DND-41 (cell line): ENCODE measurements around the gene CD300A.

Experiments used
- ATAC-seq: fragments of 200-7000 bp; cut with Tn5 transposase; 3 replicates; pipeline ENCODE4 v1.9.1; 2021; ENCODE audit warnings: low read depth; ENCODE audit not compliant: insufficient read depth
- DNase-seq: peaks from one replicate; pipeline ENCODE4 v3.0.0-alpha.2; 2020
- H2AFZ ChIP-seq: 2 replicates; pipeline ENCODE4 v1.6.0; 2012; ENCODE audit warnings: low read depth, low read length
- H3K27ac ChIP-seq: 2 replicates; pipeline ENCODE4 v1.5.1; 2012; ENCODE audit warnings: low read length, inconsistent platforms
- H3K27me3 ChIP-seq: fragments of 200-600 bp; sonication (generic); 2 replicates; pipeline ENCODE4 v1.6.0; 2012; ENCODE audit warnings: low read length, mild to moderate bottlenecking, inconsistent platforms; ENCODE audit not compliant: insufficient read depth, poor library complexity
- H3K36me3 ChIP-seq: 2 replicates; pipeline ENCODE4 v1.5.1; 2012; ENCODE audit warnings: low read length, inconsistent platforms; ENCODE audit not compliant: insufficient read depth
- H3K4me1 ChIP-seq: 2 replicates; pipeline ENCODE4 v1.5.1; 2012; ENCODE audit warnings: mild to moderate bottlenecking, low read length; ENCODE audit not compliant: insufficient read depth
- H3K4me2 ChIP-seq: 2 replicates; pipeline ENCODE4 v1.6.0; 2012; ENCODE audit warnings: mild to moderate bottlenecking, moderate library complexity, low read length, inconsistent platforms; ENCODE audit not compliant: insufficient read depth
- H3K4me3 ChIP-seq, 2 experiments: fragments of 200-600 bp in 1 of 2; shearing (Covaris generic) in 1 of 2; 2 replicates each; pipeline ENCODE4 v1.5.1; 2012 to 2016; ENCODE audit warnings: inconsistent platforms in 2 of 2, low read length in 2 of 2, mild to moderate bottlenecking in 2 of 2, low read depth in 1 of 2, moderate library complexity in 1 of 2
- H3K79me2 ChIP-seq: 2 replicates; pipeline ENCODE4 v1.6.0; 2012; ENCODE audit warnings: low read length, inconsistent platforms; ENCODE audit not compliant: insufficient read depth
- H3K9ac ChIP-seq: 2 replicates; pipeline ENCODE4 v1.6.0; 2012; ENCODE audit warnings: low read depth, mild to moderate bottlenecking, inconsistent platforms, low read length, moderate library complexity
- H3K9me3 ChIP-seq: 2 replicates; pipeline ENCODE4 v1.5.1; 2012; ENCODE audit warnings: low read length, moderate library complexity, mild to moderate bottlenecking, inconsistent platforms; ENCODE audit not compliant: insufficient read depth, severe bottlenecking
- H4K20me1 ChIP-seq: 2 replicates; pipeline ENCODE4 v1.6.0; 2012; ENCODE audit warnings: low read length; ENCODE audit not compliant: insufficient read depth
- CTCF ChIP-seq: IDR thresholded peaks from 2 replicates; pipeline ENCODE4 v1.5.1; 2012; ENCODE audit warnings: borderline replicate concordance, low read length, moderate library complexity, mild to moderate bottlenecking; ENCODE audit not compliant: poor library complexity, severe bottlenecking; ENCODE audit errors: extremely low read depth
- EZH2 ChIP-seq: IDR thresholded peaks from 3 replicates; pipeline ENCODE4 v1.6.1; 2012; ENCODE audit warnings: borderline replicate concordance, low read depth, mild to moderate bottlenecking, moderate library complexity, low read length, inconsistent platforms; ENCODE audit not compliant: severe bottlenecking

CD300A gene

GRCh38 chr17:74449773-74450172, 16.7 kb upstream of the CD300A start:
- no peak for TF ChIP-seq EZH2
- no peak for ATAC-seq

DNA sequence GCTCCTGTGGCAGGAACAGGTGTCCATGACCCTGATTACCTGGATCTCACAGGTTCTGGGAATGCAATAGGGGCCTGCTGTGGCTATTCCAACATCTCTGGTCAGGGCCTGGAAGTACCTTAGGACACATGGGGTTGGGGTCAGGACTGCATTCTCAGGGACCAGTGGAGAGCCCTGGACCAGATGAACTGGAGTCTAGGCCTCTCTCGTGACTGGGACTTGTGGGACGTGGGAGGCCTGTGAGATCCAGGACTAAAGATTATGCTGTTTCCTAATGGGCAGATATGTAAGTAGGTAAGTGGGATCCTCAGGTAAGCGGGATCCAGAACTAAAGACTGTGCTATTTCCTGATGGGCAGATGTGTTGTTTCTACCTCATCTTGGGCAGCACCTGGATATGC, 16.2 kb upstream of the CD300A start:
- no peak overlapping the region for H3K27ac ChIP-seq
- H3K9me3 ChIP-seq = no peaks in the 10 kb centered on the region
- TF ChIP-seq CTCF (no peak), EZH2 (no peak)
- no peak overlapping the region for H3K4me3 ChIP-seq
- H3K36me3 ChIP-seq = no peaks in the 10 kb centered on the region
- ATAC-seq (no peak), DNase-seq (no peak)
- H3K4me1 ChIP-seq = peaks cover 15% of the 10 kb centered on the region
- H3K9ac ChIP-seq = no peak overlapping the region
- H2AFZ ChIP-seq = no peak overlapping the region
- H4K20me1 ChIP-seq = peaks cover 22% of the 10 kb centered on the region
- H3K4me2 ChIP-seq = no peak overlapping the region
- peaks cover 10% of the 10 kb centered on the region for H3K27me3 ChIP-seq
- no peaks in the 10 kb centered on the region for H3K79me2 ChIP-seq

More at GRCh38 chr17:74449773-74450172, 16.7 kb upstream of the CD300A start:
- Histone ChIP-seq H3K4me1 (peaks cover 15% of the 10 kb centered on the region), H3K36me3 (no peaks in the 10 kb centered on the region), H3K4me3 (no peak overlapping the region), H3K27ac (no peak overlapping the region), H2AFZ (no peak overlapping the region), H4K20me1 (peaks cover 21% of the 10 kb centered on the region), H3K79me2 (no peaks in the 10 kb centered on the region), H3K9ac (no peak overlapping the region), H3K4me2 (no peak overlapping the region), H3K9me3 (no peaks in the 10 kb centered on the region), H3K27me3 (peaks cover 10% of the 10 kb centered on the region)
- no peak for DNase-seq

DNA sequence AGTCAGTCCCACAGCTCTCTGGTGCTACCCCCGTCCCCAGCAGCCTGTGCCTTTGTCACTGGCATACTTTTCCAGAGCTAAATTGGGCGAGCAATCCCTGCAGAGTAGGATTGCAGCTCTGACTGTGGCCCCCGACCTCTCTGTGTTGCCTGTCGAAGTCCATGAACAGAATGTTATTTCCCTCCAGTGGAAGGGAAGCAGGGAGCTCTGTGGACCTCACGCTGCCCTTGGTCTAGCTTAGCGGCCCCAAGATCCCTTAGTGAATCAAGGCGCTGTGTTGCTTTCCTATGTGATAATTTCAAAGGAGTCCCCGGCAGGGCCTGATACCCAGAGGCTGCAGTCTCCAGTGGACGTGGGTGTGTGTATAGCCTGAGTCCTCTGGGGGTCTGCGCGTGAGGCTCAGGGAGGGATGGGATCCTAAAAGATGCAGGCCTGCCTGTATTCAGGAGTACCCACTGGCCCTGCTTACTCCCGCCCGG, 15.5 kb upstream of the CD300A start:
- Histone ChIP-seq H3K27ac (no peak overlapping the region), H4K20me1 (peaks cover 22% of the 10 kb centered on the region), H3K4me1 (peaks cover 15% of the 10 kb centered on the region), H3K9ac (no peak overlapping the region), H3K36me3 (no peaks in the 10 kb centered on the region), H3K4me2 (no peak overlapping the region), H3K4me3 (no peak overlapping the region), H3K79me2 (no peaks in the 10 kb centered on the region), H2AFZ (no peak overlapping the region), H3K9me3 (no peaks in the 10 kb centered on the region), H3K27me3 (peaks cover 10% of the 10 kb centered on the region)
- no peak for DNase-seq
- no peak for TF ChIP-seq CTCF
- no peak for ATAC-seq

GRCh38 chr17:74451557-74451956, 14.9 kb upstream of the CD300A start:
- TF ChIP-seq EZH2 = no peak
- TF ChIP-seq CTCF = no peak
- ATAC-seq = no peak
- H3K9me3 ChIP-seq = no peaks in the 10 kb centered on the region
- H3K4me1 ChIP-seq = peaks cover 15% of the 10 kb centered on the region
- no peak overlapping the region for H3K9ac ChIP-seq
- no peaks in the 10 kb centered on the region for H3K79me2 ChIP-seq
- no peak overlapping the region for H3K4me3 ChIP-seq
- H4K20me1 ChIP-seq = peaks cover 22% of the 10 kb centered on the region
- H3K36me3 ChIP-seq = no peaks in the 10 kb centered on the region
- H2AFZ ChIP-seq = no peak overlapping the region
- no peak overlapping the region for H3K27ac ChIP-seq
- H3K27me3 ChIP-seq = peaks cover 10% of the 10 kb centered on the region
- no peak overlapping the region for H3K4me2 ChIP-seq
- no peak for DNase-seq
